ENCODE data around the gene HOXA4.

DNA sequence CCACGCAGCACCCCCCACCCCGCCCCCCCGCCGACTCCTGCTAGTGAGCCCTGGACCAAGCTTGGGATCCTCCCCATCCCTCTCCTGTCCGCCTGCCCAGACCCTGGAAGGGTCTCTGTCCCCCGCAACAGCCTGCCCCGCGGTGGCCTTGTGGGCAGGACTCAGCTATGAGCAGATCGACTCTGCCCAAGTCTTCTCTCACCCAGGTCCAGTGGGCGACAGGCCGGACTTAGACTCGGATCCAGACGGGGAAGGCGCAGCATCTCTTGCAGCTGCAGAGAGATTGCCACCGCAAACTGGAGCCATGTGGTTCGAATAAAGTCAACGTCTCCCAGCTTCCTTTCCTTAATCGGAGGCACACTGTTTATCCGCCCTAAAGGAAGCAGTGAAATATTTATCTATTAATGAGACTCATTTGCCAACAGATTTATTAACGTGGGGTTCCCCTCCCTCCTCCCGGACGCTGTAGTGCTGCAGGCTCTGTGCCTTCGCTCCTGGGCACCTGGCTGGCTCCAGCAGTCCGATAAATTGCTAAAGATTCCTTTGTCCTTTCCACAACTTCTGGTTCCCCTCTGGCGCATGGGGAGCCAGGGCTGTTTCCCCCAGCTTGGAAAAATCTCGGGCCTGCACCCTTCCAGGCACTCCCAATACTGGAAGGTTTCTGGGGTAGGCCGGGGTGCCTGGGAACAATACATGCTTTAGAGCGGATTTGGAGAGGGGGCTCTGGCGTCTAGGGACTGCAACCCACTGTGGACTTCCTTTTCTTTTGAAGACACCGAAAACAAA lies 26.6 kb upstream of the HOXA4 start:
- TF ChIP-seq, protein P1, sequence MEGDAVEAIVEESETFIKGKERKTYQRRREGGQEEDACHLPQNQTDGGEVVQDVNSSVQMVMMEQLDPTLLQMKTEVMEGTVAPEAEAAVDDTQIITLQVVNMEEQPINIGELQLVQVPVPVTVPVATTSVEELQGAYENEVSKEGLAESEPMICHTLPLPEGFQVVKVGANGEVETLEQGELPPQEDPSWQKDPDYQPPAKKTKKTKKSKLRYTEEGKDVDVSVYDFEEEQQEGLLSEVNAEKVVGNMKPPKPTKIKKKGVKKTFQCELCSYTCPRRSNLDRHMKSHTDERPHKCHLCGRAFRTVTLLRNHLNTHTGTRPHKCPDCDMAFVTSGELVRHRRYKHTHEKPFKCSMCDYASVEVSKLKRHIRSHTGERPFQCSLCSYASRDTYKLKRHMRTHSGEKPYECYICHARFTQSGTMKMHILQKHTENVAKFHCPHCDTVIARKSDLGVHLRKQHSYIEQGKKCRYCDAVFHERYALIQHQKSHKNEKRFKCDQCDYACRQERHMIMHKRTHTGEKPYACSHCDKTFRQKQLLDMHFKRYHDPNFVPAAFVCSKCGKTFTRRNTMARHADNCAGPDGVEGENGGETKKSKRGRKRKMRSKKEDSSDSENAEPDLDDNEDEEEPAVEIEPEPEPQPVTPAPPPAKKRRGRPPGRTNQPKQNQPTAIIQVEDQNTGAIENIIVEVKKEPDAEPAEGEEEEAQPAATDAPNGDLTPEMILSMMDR (IDR thresholded peaks at IDR 0.05) = no peak
- no peak for TF ChIP-seq POLR2A (IDR thresholded peaks at IDR 0.05)
